Measurements from ENCODE around the gene CDC14B.
A peak's percentile ranks its signal among the peaks of the same experiment; 100 is the strongest.
"Not testable (repeated sequence)": the region's sequence is repeated elsewhere in the genome, so short reads cannot be mapped to it uniquely, and the experiment has no call there.

The CDC14B gene

GRCh38 chr9:96621618-96622017, 2.0 kb upstream of the CDC14B start:
- DNase-seq: no peak

- no peak for DNase-seq
Measured at GRCh38 chr9:96620832-96621269, 1.2 kb upstream of the CDC14B start.

GRCh38 chr9:96620181-96620514, 505 bp upstream of the CDC14B start:
- no peak for DNase-seq

- no peak for DNase-seq
Measured at GRCh38 chr9:96619124-96619465, 548 bp downstream of the CDC14B start.

GRCh38 chr9:96618209-96619123, 1.2 kb downstream of the CDC14B start:
- DNase-seq: no peak

GRCh38 chr9:96617439-96618185, 2.0 kb downstream of the CDC14B start:
- no peak for DNase-seq

- no peak for DNase-seq
Measured at GRCh38 chr9:96616817-96617438, 2.7 kb downstream of the CDC14B start.

GRCh38 chr9:96615411-96615810, 4.2 kb downstream of the CDC14B start:
- no peak for DNase-seq

- DNase-seq: not testable (repeated sequence)
Measured at GRCh38 chr9:96614664-96615063, 5.0 kb downstream of the CDC14B start.

- DNase-seq: no peak
Measured at GRCh38 chr9:96612966-96613589, 6.6 kb downstream of the CDC14B start.

- DNase-seq: peak; percentile 4
Measured at GRCh38 chr9:96612105-96612965, 7.3 kb downstream of the CDC14B start.

GRCh38 chr9:96611302-96611701, 8.3 kb downstream of the CDC14B start:
- DNase-seq: no peak

- no peak for DNase-seq
Measured at GRCh38 chr9:96609732-96610131, 9.9 kb downstream of the CDC14B start.

GRCh38 chr9:96607971-96608370, 11.7 kb downstream of the CDC14B start:
- no peak for DNase-seq

GRCh38 chr9:96605328-96605727, 14.3 kb downstream of the CDC14B start:
- no peak for DNase-seq

GRCh38 chr9:96604004-96604319, 15.7 kb downstream of the CDC14B start:
- no peak for DNase-seq

GRCh38 chr9:96603305-96604003, 16.2 kb downstream of the CDC14B start:
- no peak for DNase-seq

- no peak for DNase-seq
Measured at GRCh38 chr9:96599298-96599697, 20.3 kb downstream of the CDC14B start.

GRCh38 chr9:96596601-96597111, 23.0 kb downstream of the CDC14B start:
- DNase-seq: no peak

- no peak for DNase-seq
Measured at GRCh38 chr9:96587338-96588315, 32.0 kb downstream of the CDC14B start.

Measured in NCI-H2081 treated with DMSO at 0.1 percent for 48 hours (cell line).